HL-60 (cell line): ENCODE data around the gene TMEM63A.

ENCODE experiments used
- DNase-seq, 2 experiments: peaks; one replicate each; pipeline ENCODE4 v3.0.0-alpha.2; 2010 to 2020; ENCODE audit warnings: low read depth in 1 of 2, low spot score in 1 of 2
- H3K27ac ChIP-seq: fragments of 250-450 bp; sonication (Bioruptor Pico); replicated peaks from 2 replicates; pipeline ENCODE4 v1.5.1; 2020; ENCODE audit warnings: mild to moderate bottlenecking, moderate library complexity
- H3K27me3 ChIP-seq: fragments of 250-450 bp; sonication (Bioruptor Pico); 2 replicates; pipeline ENCODE4 v1.5.1; 2021; ENCODE audit warnings: mild to moderate bottlenecking, moderate library complexity; ENCODE audit not compliant: insufficient read depth, poor library complexity, severe bottlenecking
- H3K4me3 ChIP-seq: replicated peaks from 2 replicates; pipeline ENCODE4 v1.5.1; 2011; ENCODE audit warnings: mild to moderate bottlenecking, control low read depth, low read length; ENCODE audit not compliant: insufficient read depth
- GABPA ChIP-seq: IDR thresholded peaks from 2 replicates; pipeline ENCODE4 v1.6.1; 2012; ENCODE audit warnings: low read depth
- POLR2AphosphoS5 ChIP-seq: IDR thresholded peaks from 2 replicates; pipeline ENCODE4 v1.6.1; 2012; ENCODE audit warnings: low read depth
- SPI1 ChIP-seq: IDR thresholded peaks from 2 replicates; pipeline ENCODE4 v1.6.1; 2012; ENCODE audit warnings: low read depth, mild to moderate bottlenecking, borderline replicate concordance
- TF ChIP-seq, protein P1 (sequence below): IDR thresholded peaks from 2 replicates; pipeline ENCODE4 v1.6.1; 2012; ENCODE audit warnings: low read depth; ENCODE audit not compliant: insufficient replicate concordance
- TF ChIP-seq, protein P2 (sequence below): IDR thresholded peaks from one replicate; pipeline ENCODE4 v1.5.1; 2011; ENCODE audit warnings: low read length, control low read depth, inconsistent platforms; ENCODE audit not compliant: insufficient read depth

TMEM63A gene

DNA sequence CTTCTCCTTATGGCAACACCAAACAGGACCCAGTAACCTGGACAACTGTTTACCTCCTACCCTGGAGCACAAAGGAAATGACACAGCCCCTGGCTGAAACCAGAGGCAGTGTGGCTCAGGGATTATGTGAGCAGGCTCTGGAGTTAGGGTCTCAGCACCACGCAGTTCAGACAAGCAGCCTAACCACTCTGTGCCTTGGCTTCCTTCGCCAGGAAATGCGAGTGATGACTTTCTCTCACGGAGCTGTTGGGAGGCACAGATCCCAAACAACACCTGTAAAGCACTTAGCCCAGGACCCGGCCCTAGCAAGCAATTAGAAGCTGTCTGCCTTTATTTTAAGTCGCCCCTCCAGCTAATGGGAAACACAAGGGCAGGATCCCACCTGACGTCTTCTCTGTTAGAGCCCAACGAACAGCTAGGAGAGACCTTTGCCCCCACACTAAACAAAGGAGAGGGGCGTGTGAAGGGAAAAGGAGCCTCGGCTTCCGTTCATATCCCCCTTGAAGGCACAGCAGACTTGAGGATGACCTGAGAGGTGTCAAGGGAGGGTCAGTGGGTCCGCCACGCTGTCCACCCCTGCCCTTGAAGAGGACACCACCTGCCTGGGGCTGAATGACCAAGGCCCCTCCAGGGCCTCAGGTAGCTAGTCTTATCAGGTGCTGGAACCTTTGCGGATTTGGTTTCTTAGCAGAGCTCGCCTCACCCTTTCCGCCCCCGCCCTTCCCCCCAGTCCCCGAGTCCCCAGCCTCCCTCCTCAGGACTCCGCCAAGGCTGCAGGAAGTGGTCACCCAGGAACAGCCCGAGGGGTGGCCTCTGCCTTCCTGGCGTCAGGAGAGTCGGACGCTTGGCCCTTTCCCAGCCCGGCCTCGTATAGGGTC, 860 bp downstream of the TMEM63A start:
- H3K27me3 ChIP-seq: no peaks in the 10 kb centered on the region
- H3K4me3 ChIP-seq: peak overlapping the region; percentile 97
- H3K27ac ChIP-seq: peak overlapping the region; percentile 73
- TF ChIP-seq POLR2AphosphoS5 (no peak; the same call in 1 of the 2 replicates), SPI1 (no peak), GABPA (no peak)
- TF ChIP-seq, protein P1, sequence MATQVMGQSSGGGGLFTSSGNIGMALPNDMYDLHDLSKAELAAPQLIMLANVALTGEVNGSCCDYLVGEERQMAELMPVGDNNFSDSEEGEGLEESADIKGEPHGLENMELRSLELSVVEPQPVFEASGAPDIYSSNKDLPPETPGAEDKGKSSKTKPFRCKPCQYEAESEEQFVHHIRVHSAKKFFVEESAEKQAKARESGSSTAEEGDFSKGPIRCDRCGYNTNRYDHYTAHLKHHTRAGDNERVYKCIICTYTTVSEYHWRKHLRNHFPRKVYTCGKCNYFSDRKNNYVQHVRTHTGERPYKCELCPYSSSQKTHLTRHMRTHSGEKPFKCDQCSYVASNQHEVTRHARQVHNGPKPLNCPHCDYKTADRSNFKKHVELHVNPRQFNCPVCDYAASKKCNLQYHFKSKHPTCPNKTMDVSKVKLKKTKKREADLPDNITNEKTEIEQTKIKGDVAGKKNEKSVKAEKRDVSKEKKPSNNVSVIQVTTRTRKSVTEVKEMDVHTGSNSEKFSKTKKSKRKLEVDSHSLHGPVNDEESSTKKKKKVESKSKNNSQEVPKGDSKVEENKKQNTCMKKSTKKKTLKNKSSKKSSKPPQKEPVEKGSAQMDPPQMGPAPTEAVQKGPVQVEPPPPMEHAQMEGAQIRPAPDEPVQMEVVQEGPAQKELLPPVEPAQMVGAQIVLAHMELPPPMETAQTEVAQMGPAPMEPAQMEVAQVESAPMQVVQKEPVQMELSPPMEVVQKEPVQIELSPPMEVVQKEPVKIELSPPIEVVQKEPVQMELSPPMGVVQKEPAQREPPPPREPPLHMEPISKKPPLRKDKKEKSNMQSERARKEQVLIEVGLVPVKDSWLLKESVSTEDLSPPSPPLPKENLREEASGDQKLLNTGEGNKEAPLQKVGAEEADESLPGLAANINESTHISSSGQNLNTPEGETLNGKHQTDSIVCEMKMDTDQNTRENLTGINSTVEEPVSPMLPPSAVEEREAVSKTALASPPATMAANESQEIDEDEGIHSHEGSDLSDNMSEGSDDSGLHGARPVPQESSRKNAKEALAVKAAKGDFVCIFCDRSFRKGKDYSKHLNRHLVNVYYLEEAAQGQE: no peak
- TF ChIP-seq, protein P2, sequence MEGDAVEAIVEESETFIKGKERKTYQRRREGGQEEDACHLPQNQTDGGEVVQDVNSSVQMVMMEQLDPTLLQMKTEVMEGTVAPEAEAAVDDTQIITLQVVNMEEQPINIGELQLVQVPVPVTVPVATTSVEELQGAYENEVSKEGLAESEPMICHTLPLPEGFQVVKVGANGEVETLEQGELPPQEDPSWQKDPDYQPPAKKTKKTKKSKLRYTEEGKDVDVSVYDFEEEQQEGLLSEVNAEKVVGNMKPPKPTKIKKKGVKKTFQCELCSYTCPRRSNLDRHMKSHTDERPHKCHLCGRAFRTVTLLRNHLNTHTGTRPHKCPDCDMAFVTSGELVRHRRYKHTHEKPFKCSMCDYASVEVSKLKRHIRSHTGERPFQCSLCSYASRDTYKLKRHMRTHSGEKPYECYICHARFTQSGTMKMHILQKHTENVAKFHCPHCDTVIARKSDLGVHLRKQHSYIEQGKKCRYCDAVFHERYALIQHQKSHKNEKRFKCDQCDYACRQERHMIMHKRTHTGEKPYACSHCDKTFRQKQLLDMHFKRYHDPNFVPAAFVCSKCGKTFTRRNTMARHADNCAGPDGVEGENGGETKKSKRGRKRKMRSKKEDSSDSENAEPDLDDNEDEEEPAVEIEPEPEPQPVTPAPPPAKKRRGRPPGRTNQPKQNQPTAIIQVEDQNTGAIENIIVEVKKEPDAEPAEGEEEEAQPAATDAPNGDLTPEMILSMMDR: no peak
- peak in 1 of 2 experiments; percentile 33 for DNase-seq

DNA sequence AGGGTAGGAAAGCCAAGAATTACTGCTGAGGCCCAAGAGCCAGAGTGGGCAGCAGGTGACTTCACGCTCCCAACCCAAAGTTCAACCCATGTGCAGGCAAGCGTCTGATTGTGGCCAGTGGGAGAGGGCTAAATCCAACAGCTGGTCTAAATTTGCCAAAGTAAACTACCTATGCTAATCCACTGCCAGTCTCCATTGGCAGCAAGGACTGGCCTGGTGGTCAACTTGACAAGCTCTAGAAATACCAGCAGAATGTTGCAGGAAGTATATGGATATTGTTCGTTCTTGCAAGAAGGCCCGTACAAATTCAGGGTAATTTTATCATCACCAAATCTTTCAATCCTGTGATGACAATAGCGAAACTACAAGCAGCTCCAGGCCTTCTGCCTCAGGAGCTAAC, 1.5 kb downstream of the TMEM63A start:
- TF ChIP-seq POLR2AphosphoS5: no peak
- TF ChIP-seq SPI1: no peak
- TF ChIP-seq GABPA: no peak
- TF ChIP-seq, protein P2: no peak
- TF ChIP-seq, protein P1: no peak
- H3K4me3 ChIP-seq: no peak overlapping the region
- H3K27ac ChIP-seq: peak overlapping the region; percentile 73
- H3K27me3 ChIP-seq: no peaks in the 10 kb centered on the region
- DNase-seq: no peak

DNA sequence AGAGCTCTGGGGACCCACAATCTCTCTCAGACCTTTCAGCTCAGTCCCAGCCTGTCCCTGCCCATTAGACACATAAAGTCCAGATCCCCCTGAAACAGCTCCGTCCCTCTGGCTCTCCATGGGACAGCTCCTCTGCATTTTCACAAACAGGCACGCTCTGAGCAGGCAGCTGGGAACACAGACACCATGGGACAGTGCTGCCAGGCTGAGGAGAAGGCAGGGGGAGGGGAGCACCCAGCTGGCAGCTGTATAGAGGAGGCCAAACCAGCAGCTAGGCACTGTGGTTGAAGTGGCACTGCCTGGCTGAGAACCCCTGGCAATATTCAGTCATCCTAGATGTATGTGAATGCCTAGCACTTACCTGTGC, 2.0 kb downstream of the TMEM63A start:
- no peak for DNase-seq
- H3K27ac ChIP-seq: peak overlapping the region; percentile 73; the same call in 1 of the 2 replicates
- no peaks in the 10 kb centered on the region for H3K27me3 ChIP-seq
- H3K4me3 ChIP-seq: no peak overlapping the region
- TF ChIP-seq POLR2AphosphoS5: no peak
- TF ChIP-seq, protein P1: peak; percentile 14
